HL-60/S4 (cell line): ENCODE results near the gene LZTS2.

Experiments used
- in situ Hi-C: fragments of 300-500 bp; cut with MboI; formaldehyde crosslinking; loops from 2 replicates; pipeline ENCODE4 v1.14.3; 2022; ENCODE audit warnings: low sequenced_read_pairs

Gene LZTS2

DNA sequence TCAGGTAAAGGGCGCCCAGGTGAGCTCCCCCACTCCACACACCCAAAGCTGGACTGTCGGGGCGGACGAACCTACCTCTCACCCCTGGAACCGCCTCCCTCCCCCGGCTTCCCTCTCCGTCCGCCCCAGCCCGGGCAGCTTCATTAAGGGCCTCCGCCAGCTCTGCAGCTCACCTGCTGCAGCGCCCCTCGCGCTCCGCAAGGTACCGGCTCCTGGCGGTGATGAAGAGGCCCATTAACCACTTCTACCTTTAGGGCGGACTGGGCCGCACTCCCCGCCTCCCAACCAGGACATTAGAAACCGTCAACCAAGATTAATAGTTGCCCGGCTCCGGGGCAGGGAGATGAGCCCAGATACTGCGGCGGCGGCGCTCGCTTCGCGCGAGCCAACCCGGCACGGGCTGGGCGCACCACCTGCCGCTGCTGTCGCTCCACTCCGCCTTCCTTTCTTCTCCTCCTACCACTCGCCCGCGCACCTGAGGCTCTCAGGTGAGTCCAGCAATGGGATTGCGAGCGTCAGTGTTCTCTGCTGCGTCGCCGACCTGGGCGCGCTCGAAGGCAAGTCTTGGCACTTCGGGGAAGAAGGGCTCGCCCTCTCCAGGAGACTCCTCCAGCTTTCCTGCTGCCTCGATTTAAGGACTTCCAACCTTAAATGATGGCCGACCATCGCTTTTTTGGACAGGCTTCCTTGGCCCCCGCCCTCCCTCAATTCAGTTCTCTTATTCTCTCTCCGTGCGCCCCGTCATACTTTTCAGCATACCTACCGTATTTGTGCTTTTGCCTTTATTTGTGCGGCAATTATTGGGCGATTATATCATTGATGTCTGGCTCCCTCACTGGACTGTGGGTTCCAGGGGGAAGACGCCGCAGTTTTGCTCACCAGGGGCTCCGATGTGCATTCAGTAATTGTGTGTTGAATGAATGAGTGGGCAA lies 48.6 kb downstream of the LZTS2 start:
- in situ Hi-C loops: no loop called here

DNA sequence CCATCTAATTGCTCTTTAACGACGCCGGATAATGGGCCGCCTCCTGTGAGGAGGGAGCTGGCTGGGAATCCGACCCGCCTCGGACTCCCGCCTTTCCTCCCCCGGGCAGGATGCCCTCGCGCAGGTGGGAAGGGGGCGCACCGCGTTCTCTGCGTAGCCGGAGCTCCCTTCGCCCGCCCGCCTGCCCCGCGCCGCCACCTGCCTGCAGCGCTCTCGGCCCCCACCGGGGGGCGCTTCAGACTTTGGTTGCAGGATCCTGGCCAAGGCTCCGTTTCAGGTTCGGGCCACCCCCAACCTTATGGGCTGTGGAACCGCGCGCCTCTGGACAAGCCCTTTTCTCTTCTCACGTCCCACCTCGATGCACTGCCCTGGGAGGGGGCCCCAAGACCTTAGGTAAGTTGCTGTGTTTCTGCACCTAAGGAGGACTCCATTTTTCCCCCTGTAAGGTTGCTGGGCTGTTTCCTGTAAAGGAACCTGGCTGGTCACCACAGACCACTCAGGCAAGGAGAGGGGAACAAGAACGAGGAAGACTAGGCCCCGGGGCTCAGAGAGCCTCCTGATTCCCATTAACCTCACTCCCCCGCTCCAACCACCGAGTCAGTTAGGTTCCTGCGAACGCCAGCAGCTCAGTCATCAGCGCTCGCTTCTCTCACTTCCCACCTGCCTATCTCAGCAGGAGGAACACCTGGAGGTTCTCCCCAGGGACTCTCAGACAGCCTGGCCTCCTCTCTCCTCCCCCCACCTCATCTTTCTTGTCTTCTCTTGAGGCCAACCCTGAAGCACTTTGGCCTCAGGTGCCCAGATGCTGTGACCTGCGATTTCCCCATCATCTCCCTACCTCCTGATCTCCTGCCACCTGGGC lies 50.8 kb downstream of the LZTS2 start:
- in situ Hi-C loops: loop anchor here (10.0 kb wide), 1 partner anchor 94 kb away; no protein-coding TSS in a partner anchor

DNA sequence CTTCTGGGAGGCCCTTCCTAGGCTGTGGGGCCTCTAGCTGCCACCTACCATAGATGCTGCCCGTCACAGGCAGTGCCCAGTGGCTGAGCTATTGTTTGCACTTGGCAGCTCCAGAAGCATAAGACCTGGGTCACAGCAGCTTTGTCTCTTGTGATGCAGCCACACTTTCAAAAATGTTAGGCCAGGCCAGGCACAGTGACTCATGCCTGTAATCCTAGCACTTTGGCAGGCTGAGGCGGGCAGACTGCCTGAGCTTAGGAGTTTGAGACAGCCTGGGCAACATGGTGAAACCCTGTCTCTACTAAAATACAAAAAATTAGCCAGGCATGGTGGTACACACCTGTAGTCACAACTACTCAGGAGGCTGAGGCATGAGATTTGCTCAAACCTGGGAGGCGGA lies 52.7 kb downstream of the LZTS2 start:
- in situ Hi-C loops: loop anchor here (10.0 kb wide), 1 partner anchor 93 kb away; no protein-coding TSS in a partner anchor

DNA sequence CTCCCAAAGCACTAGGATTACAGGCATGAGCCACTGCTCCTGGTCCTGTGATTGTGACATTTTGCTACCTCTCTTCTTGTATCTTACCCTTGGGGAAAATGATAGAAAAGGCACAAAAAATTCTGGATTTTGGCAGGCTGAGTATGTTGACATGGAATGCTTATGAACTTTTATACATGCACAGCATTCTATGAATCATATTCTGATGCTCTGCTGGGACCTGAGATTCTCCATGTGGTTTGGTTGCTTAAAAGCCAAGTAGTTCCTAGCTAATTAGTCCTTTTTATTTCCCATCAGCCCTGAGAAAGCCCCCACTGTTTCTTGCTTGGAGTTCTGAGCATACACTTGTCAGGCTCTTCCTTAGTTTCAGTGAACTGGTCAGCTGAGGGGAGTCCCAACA lies 53.9 kb downstream of the LZTS2 start:
- in situ Hi-C loops: loop anchor here (10.0 kb wide), 1 partner anchor 91 kb away; no protein-coding TSS in a partner anchor

DNA sequence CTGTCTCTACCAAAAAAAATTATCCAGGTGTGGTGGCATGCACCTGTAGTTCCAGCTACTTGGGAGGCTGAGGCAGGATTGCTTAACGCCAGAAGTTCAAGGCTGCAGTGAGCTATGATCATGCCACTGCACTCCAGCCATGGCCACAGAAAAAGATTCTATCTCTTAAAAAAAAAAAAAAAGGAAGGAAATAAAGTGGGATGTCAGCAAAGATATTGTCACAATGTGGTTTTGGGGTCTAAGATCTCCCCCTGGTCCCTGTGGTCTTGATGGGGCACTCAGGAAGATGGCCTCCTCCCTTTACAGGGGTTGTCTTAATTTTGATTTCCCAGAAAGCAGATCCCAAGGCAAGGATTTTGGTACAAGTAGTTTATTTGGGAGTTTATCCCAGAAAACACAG lies 54.7 kb downstream of the LZTS2 start:
- in situ Hi-C loops: loop anchor here (10.0 kb wide), 1 partner anchor 90 kb away; no protein-coding TSS in a partner anchor

DNA sequence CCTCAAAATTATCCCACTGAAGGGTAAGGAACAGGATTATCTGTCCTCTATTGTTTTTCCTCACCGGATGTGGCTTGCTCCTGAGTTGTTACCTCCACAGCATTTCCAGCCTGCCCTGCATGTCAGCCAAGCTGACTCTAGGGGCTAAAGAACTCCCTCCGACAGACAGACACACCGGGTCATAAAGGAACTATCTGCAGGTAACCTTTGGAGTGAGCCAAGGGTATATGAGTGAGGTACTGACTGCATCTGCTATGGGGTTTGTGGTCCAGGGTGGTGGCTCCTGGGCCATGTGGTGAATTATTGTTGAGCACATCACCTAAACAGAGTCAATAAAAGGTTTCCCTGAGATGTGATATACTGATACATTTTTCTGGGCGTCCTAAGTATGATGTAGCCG lies 55.3 kb downstream of the LZTS2 start:
- in situ Hi-C loops: loop anchor here (10.0 kb wide), 1 partner anchor 90 kb away; no protein-coding TSS in a partner anchor

DNA sequence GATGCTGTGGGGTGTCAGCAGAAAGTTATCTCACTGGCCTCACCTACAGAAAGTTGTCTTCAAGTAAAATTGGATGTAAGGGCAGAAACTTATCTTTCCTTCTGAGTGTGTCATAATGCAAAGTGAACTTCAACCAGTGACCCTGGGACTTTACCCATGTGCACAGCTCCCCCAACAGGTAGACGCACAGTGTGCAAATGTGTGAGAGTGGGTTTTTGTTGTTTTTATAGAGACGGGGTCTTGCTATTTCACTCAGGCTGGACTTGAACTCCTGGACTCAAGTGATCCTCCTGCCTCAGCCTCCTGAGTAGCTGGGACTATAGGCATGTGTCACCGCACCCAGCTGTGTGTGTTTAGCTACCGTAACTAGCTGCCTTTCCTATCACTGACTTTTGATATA lies 55.8 kb downstream of the LZTS2 start:
- in situ Hi-C loops: loop anchor here (10.0 kb wide), 1 partner anchor 89 kb away; no protein-coding TSS in a partner anchor

DNA sequence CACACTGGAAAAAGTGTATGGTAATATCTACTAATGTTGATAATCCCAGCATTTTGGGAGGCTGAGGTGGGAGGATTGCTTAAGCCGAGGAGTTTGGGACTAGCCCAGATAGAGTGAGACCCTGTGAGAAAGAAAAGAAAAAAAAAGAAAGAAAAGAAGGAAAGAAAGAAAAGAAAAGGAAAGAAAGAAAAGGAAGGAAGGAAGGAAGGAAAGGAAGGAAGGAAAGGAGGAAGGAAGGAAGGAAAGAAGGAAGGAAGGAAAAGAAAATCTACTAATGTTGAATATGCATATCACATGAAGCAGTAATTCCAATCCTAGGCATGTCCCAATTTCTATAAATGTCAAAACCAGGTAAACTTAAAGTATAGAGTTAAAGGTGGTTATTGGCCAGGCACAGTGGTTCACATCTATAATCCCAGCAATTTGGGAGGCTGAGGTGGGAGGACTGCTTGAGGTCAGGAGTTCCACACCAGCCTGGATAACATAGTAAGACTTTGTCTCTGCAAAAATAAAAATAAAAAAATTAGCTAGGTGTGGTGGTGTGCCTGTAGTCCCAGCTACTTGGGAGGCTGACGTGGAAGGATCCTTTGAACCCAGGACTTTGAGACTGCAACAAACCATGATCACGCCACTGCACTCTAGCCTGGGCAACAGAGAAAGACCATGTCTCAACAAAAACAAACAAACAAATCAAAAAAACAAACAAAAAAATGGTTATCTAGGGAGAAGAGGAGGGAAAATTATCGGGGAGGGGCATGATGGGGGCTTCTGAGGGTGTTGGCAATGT lies 57.0 kb downstream of the LZTS2 start:
- in situ Hi-C loops: loop anchor here (10.0 kb wide), 1 partner anchor 88 kb away; no protein-coding TSS in a partner anchor
